HPDE6-E6E7 (cell line): ENCODE results near the gene GGACT.

Experiments used
- DNase-seq: peaks from one replicate; pipeline ENCODE4 v3.0.0; 2011; ENCODE audit warnings: missing footprints; ENCODE audit errors: extremely low spot score

Gene GGACT

DNA sequence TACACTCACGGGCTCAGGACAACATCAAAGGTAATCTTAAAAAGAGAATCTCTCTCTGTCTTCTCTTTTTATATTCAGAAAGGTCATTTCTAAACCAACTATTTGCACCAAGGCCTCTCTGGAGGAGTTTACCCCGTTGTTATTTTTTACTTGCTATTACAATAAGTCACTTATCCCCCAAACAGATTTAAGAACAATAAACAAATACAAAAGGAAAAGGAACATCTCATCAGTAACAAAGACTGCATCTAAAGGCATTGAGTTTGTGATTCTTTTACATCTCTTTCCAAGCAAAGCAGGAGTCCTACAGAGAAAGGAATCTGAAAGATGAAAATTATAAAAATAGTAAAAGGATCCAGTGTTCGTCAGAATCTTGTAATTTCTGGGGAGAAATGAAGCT is 75.4 kb downstream of the GGACT start:
- no peak for DNase-seq

GRCh38 chr13:100512422-100512821 is 76.2 kb downstream of the GGACT start:
- DNase-seq: no peak

DNA sequence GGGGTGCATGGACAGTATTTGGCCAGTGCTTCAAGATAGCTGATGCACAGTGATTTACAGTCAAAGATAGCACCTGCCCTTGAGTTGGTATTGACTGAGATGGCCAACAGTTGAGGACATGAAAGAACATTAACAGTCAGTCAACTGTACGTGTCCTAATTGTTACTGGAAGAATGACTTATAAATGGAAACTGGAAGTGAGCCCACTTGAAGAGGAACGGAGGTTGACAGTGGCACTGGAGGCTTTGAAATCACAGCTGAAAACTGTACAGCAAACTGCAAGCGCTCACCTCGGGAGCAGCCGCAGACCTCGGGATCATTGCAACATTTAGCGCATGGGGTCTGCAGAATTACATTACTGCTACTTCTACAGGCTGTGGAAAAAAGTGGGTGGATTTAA is 77.1 kb downstream of the GGACT start:
- DNase-seq: no peak

DNA sequence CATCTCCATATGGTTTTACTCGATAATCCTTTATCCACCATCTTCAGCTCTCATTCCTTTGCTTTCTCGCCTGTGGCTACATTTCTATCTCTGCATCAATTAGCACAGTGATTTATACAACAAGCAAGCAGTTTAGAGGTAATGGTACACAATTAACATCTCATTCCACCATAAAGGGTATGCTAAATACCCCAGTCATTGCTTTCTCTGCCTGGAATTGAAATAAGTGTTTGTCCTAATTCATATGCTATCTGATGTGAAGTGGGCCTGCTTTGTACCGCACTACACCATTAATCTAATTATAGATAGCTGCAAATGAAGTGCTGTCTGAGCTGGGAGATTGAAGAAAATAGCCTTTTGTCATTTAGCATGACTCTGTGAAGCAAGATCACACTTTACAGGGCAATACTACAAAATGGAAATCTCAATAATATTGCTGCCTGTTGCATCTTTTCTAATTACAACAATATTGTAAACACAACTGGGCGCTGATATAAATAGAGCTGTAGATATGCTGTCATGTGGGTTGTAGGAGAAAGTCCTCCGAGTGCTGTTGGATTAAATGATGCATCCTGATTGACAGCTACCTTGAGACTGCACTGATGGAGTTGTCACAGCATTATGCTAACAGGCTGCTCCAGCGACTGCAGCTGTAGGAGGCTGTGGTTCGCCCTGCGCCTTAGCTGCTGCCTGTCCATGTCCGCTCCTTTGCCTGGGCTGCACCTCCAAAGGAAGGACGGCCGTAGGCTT is 78.2 kb downstream of the GGACT start:
- DNase-seq: no peak

- no peak for DNase-seq
Observed at GRCh38 chr13:100508996-100509395, 79.6 kb downstream of the GGACT start.

GRCh38 chr13:100508455-100508854 is 80.1 kb downstream of the GGACT start:
- DNase-seq: no peak

- no peak for DNase-seq
Observed at GRCh38 chr13:100506600-100507422, 81.8 kb downstream of the GGACT start.

- no peak for DNase-seq
Observed at GRCh38 chr13:100506154-100506553, 82.4 kb downstream of the GGACT start.

- DNase-seq: no peak
Observed at GRCh38 chr13:100503622-100504021, 85.0 kb downstream of the GGACT start.

- DNase-seq: no peak
Observed at GRCh38 chr13:100502446-100502845, 86.1 kb downstream of the GGACT start.

- DNase-seq: no peak
Observed at GRCh38 chr13:100497389-100497788, 91.2 kb downstream of the GGACT start.

DNA sequence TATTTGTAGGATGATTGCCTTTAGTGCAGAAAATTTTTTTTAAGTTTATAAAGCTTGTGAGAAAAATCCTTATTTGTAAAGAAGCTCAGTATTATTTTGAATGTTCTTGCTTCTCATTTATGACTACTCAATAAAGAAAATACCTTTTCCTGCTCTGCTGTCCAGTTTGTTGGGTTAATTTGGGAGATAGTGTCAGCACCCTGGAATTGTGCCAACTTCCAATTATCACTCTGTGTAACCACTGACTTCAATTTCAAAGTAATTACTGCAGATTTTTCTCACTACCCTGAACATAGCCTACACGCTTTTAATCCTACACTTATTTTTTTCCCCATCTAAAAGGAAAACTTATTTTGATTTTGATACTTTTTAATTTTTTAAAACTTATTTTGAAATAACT is 93.1 kb downstream of the GGACT start:
- DNase-seq: no peak

- DNase-seq: no peak
Observed at GRCh38 chr13:100493418-100493817, 95.2 kb downstream of the GGACT start.

DNA sequence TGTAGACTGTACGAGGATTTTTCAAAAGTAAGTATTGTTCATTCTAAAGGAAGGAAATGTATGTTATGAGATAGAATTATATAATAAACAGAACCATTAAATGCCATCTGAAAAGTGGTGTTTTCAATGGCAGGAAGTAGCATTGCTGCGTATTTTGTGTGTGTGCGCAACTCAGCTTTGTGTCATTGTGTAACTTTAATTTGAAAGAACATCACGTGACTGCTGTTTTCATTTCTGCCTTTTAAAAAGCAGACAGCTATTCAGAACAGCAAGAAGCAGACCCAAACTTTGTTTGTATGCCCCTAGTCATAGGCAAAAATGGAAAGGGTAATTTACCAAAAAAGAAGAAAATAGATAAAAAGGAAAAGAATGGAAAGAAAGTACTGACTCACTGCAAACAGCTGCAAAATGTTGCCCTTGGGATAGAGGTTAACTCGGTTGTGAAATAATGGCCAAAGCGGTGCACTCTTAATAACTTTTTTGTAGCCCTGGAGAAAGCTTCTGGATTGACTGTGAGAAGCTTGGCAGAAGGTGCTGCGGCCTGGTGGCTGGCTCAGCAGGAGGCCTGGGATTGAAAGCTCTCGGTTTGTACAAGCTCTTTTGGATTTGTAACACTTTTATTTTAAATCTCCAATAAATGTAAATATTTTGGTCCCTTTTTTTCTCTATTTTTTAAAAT is 97.3 kb downstream of the GGACT start:
- DNase-seq: no peak

DNA sequence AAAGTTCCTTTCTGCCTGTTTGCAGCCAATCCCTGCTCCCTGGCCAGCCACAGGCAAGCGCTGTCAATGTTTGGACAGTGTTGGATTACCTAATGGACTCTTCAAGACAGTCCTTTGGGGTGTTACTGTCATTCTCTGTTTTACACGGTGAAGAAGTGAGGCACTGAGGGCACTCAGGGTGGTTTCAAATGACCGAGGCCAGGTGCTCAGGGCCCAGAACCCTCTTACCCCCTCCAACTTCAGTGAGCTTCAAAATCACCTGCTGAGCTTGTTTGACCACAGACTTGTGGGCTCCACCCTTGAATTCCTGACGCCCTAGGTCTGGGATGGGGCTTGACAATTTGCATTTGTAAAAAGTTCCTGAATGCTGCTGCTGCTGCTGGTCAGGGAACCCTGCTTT is 97.9 kb downstream of the GGACT start:
- no peak for DNase-seq

DNA sequence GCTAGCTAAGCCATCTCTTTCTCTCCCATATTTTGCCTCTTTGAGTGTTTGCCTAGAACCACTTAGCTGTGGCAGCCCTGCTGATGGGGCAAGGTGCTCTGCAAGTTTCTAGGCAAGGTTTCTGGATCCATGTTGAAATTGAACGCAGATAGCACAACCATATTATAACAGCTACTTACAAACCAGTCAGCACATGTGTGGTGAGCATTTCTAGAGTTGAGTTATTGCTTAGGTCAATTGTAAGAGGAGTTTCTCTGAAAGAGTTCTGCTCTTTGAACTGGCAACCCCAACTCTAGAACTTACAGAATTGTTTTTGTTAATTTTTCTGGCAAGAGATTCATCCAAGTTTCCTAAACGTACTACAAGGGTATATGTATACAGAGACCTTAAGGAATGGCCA is 103.3 kb downstream of the GGACT start:
- no peak for DNase-seq

- no peak for DNase-seq
Observed at GRCh38 chr13:100484702-100485101, 103.9 kb downstream of the GGACT start.

DNA sequence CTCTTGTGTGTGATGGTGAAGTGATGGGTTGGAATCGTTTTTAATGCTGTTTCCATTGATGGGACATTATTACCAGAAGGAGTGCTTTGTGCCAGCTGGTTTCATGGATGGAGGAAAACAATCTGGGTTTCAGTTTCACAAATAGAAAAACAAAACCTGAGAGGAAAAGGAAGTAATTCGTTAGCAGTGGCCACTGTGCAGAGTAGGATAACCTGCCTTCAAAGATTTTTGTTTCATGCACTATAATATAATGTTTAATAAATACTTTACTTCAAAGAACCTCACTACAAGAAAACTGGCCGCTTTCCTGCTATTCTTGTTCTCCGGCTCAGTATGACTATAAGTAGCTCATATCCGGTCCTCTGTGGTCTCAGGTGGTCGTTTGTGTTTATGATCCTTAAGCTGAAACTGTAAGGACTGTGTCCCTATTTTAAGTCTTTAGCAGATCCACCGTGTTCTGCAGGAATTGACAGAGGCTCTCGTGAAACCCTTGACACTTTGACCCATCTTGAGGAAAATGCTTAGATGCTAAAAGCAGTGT is 104.7 kb downstream of the GGACT start:
- DNase-seq: no peak

- DNase-seq: no peak
Observed at GRCh38 chr13:100483139-100483538, 105.5 kb downstream of the GGACT start.

DNA sequence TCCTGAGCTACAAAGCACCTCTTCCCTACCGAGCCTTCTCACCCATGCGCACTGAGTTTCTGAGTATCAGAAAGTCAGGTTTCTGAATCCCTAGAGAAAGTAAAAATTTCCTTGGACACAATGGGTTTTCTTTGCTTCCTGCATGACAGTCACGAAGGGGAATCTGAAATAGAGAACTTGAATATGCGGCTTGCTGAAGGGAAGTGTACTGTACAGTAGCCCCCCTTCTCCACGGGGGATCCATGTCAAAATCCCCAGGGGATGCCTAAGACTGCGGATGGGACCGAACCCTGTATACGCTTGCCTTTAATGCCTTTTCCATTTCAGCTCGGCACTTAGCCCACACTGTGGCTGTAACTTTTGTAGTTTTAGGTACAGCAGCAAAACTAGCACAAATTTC is 107.9 kb downstream of the GGACT start:
- no peak for DNase-seq
